GM18505 (cell line): Measurements from ENCODE around the gene NACC2.

ENCODE experiments used
- ATAC-seq: cut with Tn5 transposase; IDR thresholded peaks from one replicate; pipeline ENCODE4 v1.9.1; 2021; ENCODE audit not compliant: unreplicated experiment
- POLR2A ChIP-seq: IDR thresholded peaks from 4 replicates; pipeline ENCODE4 v1.6.1; 2011; ENCODE audit warnings: borderline replicate concordance; ENCODE audit not compliant: insufficient read depth, insufficient read length; ENCODE audit errors: extremely low read depth

NACC2 gene

GRCh38 chr9:136054146-136054545 lies 40.9 kb downstream of the NACC2 start:
- no peak for ATAC-seq
- TF ChIP-seq POLR2A: no peak

GRCh38 chr9:136053757-136054142 lies 41.3 kb downstream of the NACC2 start:
- ATAC-seq: no peak
- TF ChIP-seq POLR2A: no peak

- no peak for TF ChIP-seq POLR2A
- no peak for ATAC-seq
Measured at GRCh38 chr9:136052991-136053756, 41.9 kb downstream of the NACC2 start.

- no peak for TF ChIP-seq POLR2A
- no peak for ATAC-seq
Measured at GRCh38 chr9:136052472-136052880, 42.6 kb downstream of the NACC2 start.

GRCh38 chr9:136051837-136052471 lies 43.1 kb downstream of the NACC2 start:
- ATAC-seq: no peak
- TF ChIP-seq POLR2A: no peak

- ATAC-seq: no peak
- TF ChIP-seq POLR2A: no peak
Measured at GRCh38 chr9:136051453-136051836, 43.6 kb downstream of the NACC2 start.

- no peak for TF ChIP-seq POLR2A
- ATAC-seq: no peak
Measured at GRCh38 chr9:136050701-136051452, 44.2 kb downstream of the NACC2 start.

GRCh38 chr9:136050266-136050700 lies 44.8 kb downstream of the NACC2 start:
- TF ChIP-seq POLR2A: no peak
- no peak for ATAC-seq

- no peak for TF ChIP-seq POLR2A
- ATAC-seq: no peak
Measured at GRCh38 chr9:136049491-136050265, 45.4 kb downstream of the NACC2 start.

- ATAC-seq: no peak
Measured at GRCh38 chr9:136048560-136049411, 46.3 kb downstream of the NACC2 start.

GRCh38 chr9:136047775-136048559 lies 47.1 kb downstream of the NACC2 start:
- no peak for ATAC-seq
- no peak for TF ChIP-seq POLR2A

More at GRCh38 chr9:136048560-136049411, 46.3 kb downstream of the NACC2 start:
- TF ChIP-seq POLR2A: no peak

GRCh38 chr9:136047076-136047774 lies 47.9 kb downstream of the NACC2 start:
- no peak for TF ChIP-seq POLR2A
- ATAC-seq: no peak

- ATAC-seq: no peak
- TF ChIP-seq POLR2A: no peak
Measured at GRCh38 chr9:136046554-136046920, 48.6 kb downstream of the NACC2 start.
